ENCODE measurements around the gene FMNL2.

The FMNL2 gene

DNA sequence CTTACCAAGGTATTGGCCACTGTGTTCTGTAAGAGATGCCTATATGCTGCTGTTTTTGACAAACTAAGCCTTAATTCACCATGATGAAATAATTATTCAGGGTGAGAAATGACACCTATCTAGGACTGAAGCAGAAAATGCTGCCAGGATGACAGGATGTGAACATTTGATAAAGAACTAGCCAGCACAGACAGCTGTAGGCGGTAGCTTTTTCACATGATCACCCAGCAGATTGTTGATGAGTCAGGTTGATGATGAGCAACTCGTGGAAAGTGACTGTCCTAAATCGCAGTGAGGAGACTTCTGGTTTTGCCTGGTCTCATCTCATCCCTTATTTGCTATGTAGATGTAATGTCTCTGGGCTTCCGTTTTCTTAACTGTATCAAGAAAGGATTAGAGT, 238.2 kb downstream of the FMNL2 start:
- DNase-seq, result peak; percentile 94
- peak overlapping the region; percentile 66 for H3K9ac ChIP-seq (ENCODE audit: low read length)
- H2BK12ac ChIP-seq (ENCODE audit: low read length in 2 of 2), result no peak overlapping the region
- no peak overlapping the region for H2AK5ac ChIP-seq (ENCODE audit: low read length, severe bottlenecking)
- H4K91ac ChIP-seq (ENCODE audit: low read length), result no peak overlapping the region
- H3K4ac ChIP-seq (ENCODE audit: low read depth in 1 of 2, low read length in 2 of 2), result no peak overlapping the region
- no peaks in the 10 kb centered on the region for H3K9me3 ChIP-seq (ENCODE audit: control insufficient read depth, low read length)
- no peaks in the 10 kb centered on the region for H3K27me3 ChIP-seq (ENCODE audit: control insufficient read depth in 1 of 2, insufficient read depth in 1 of 2, low read length in 2 of 2)
- no peak overlapping the region for H2BK120ac ChIP-seq (ENCODE audit: low read depth, low read length)
- peak overlapping the region in 1 of 2 experiments; percentile 31 for H3K18ac ChIP-seq (ENCODE audit: low read depth in 1 of 2, low read length in 2 of 2)
- no peak overlapping the region for H3K14ac ChIP-seq (ENCODE audit: low read length in 2 of 2)
- H2BK5ac ChIP-seq (ENCODE audit: low read depth, low read length, poor library complexity, severe bottlenecking), result no peak overlapping the region
- H3K79me1 ChIP-seq (replicated peaks; ENCODE audit: low read length, poor library complexity, severe bottlenecking), result peaks cover 37% of the 10 kb centered on the region
- H2BK15ac ChIP-seq (ENCODE audit: low read depth, poor library complexity, severe bottlenecking), result no peak overlapping the region
- H3K23ac ChIP-seq (ENCODE audit: low read length in 2 of 2), result no peak overlapping the region
- H3K4me1 ChIP-seq (ENCODE audit: control insufficient read depth, insufficient read depth, low read depth, low read length), result peaks cover 3% of the 10 kb centered on the region
- no peak overlapping the region for H4K8ac ChIP-seq (ENCODE audit: low read length)
- no peak overlapping the region for H3K27ac ChIP-seq (ENCODE audit: low read length, poor library complexity, severe bottlenecking)
- peaks cover 0 to 33% of the 10 kb centered on the region in 2 experiments for H3K36me3 ChIP-seq (ENCODE audit: control insufficient read depth in 1 of 2, insufficient read depth in 2 of 2, low read depth in 1 of 2, low read length in 2 of 2)
- H2AFZ ChIP-seq (ENCODE audit: low read depth, low read length), result no peak overlapping the region
- H3K4me3 ChIP-seq (ENCODE audit: insufficient read depth in 1 of 2, low read depth in 1 of 2, low read length in 2 of 2), result no peak overlapping the region
- 7% methylated on average over 3 of the region's 4 CpGs for WGBS
- H3K4me2 ChIP-seq (ENCODE audit: low read length, poor library complexity, severe bottlenecking), result no peak overlapping the region

DNA sequence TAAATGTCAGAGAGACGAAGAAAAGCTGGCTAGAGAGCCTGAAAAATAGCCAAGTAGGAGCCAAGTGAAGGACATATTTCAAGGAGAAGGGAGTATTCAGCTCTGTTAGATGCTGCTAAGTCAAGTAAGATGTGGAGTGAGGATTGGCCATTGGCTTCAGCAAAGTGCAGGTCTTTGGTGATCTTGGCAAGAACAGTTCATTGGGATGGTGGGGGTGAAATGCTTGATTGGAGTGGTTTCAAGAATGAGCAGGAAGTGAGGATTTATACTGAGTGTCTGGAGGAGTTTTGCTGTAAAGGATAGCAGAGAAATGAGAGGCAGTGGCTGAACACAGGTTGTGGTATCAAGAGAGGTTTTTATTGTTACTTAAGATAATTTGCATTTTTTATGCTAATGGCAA, 242.6 kb downstream of the FMNL2 start:
- 99% methylated on average over 1 of the region's 1 CpG for WGBS
- no peak overlapping the region for H2BK5ac ChIP-seq (ENCODE audit: low read depth, low read length, poor library complexity, severe bottlenecking)
- H3K79me1 ChIP-seq (replicated peaks; ENCODE audit: low read length, poor library complexity, severe bottlenecking), result peaks cover 23% of the 10 kb centered on the region
- H3K27ac ChIP-seq (ENCODE audit: low read length, poor library complexity, severe bottlenecking), result no peak overlapping the region
- no peak overlapping the region for H4K8ac ChIP-seq (ENCODE audit: low read length)
- no peak overlapping the region for H2BK12ac ChIP-seq (ENCODE audit: low read length in 2 of 2)
- no peaks in the 10 kb centered on the region for H3K27me3 ChIP-seq (ENCODE audit: control insufficient read depth in 1 of 2, insufficient read depth in 1 of 2, low read length in 2 of 2)
- no peak overlapping the region for H2BK120ac ChIP-seq (ENCODE audit: low read depth, low read length)
- H3K18ac ChIP-seq (ENCODE audit: low read depth in 1 of 2, low read length in 2 of 2), result no peak overlapping the region
- DNase-seq, result no peak
- no peaks in the 10 kb centered on the region for H3K4me1 ChIP-seq (ENCODE audit: control insufficient read depth, insufficient read depth, low read depth, low read length)
- no peak overlapping the region for H3K4me3 ChIP-seq (ENCODE audit: insufficient read depth in 1 of 2, low read depth in 1 of 2, low read length in 2 of 2)
- no peaks in the 10 kb centered on the region for H3K9me3 ChIP-seq (ENCODE audit: control insufficient read depth, low read length)
- H3K36me3 ChIP-seq (ENCODE audit: control insufficient read depth in 1 of 2, insufficient read depth in 2 of 2, low read depth in 1 of 2, low read length in 2 of 2), result peaks cover 3 to 47% of the 10 kb centered on the region in 2 experiments
- H2BK15ac ChIP-seq (ENCODE audit: low read depth, poor library complexity, severe bottlenecking), result no peak overlapping the region
- H3K9ac ChIP-seq (ENCODE audit: low read length), result no peak overlapping the region
- no peak overlapping the region for H3K4ac ChIP-seq (ENCODE audit: low read depth in 1 of 2, low read length in 2 of 2)
- H3K14ac ChIP-seq (ENCODE audit: low read length in 2 of 2), result no peak overlapping the region
- no peak overlapping the region for H4K91ac ChIP-seq (ENCODE audit: low read length)
- no peak overlapping the region for H3K4me2 ChIP-seq (ENCODE audit: low read length, poor library complexity, severe bottlenecking)
- no peak overlapping the region for H2AFZ ChIP-seq (ENCODE audit: low read depth, low read length)
- H2AK5ac ChIP-seq (ENCODE audit: low read length, severe bottlenecking), result no peak overlapping the region
- peak overlapping the region in 1 of 2 experiments; percentile 59 for H3K23ac ChIP-seq (ENCODE audit: low read length in 2 of 2)

DNA sequence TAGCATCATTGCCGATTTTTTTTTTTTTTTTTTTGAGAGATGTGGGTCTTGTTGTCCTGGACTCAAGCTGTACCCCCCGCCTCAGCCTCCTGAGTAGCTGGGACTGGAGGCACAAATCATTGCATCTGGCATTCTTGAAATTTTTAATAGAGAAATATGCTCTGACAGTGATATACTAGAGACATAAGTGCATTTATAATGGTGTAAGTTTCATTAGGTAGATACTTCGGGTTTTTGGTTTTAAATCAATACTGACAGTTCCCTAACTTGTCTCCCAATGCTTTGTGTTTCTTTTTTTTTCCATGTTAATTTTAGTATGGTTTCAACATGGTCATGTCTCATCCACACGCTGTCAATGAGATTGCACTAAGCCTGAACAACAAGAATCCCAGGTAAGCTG, 243.6 kb downstream of the FMNL2 start:
- Histone ChIP-seq H2AFZ (ENCODE audit: low read depth, low read length) (no peak overlapping the region), H2BK120ac (ENCODE audit: low read depth, low read length) (no peak overlapping the region), H2BK5ac (ENCODE audit: low read depth, low read length, poor library complexity, severe bottlenecking) (no peak overlapping the region), H4K91ac (ENCODE audit: low read length) (no peak overlapping the region), H3K4ac (ENCODE audit: low read depth in 1 of 2, low read length in 2 of 2) (no peak overlapping the region), H3K14ac (ENCODE audit: low read length in 2 of 2) (no peak overlapping the region), H3K79me1 (replicated peaks; ENCODE audit: low read length, poor library complexity, severe bottlenecking) (peaks cover 22% of the 10 kb centered on the region), H3K18ac (ENCODE audit: low read depth in 1 of 2, low read length in 2 of 2) (no peak overlapping the region), H2BK12ac (ENCODE audit: low read length in 2 of 2) (no peak overlapping the region), H3K9ac (ENCODE audit: low read length) (no peak overlapping the region), H3K36me3 (ENCODE audit: control insufficient read depth in 1 of 2, insufficient read depth in 2 of 2, low read depth in 1 of 2, low read length in 2 of 2) (peaks cover 3 to 55% of the 10 kb centered on the region in 2 experiments), H3K27me3 (ENCODE audit: control insufficient read depth in 1 of 2, insufficient read depth in 1 of 2, low read length in 2 of 2) (no peaks in the 10 kb centered on the region), H2AK5ac (ENCODE audit: low read length, severe bottlenecking) (no peak overlapping the region), H3K27ac (ENCODE audit: low read length, poor library complexity, severe bottlenecking) (no peak overlapping the region), H3K9me3 (ENCODE audit: control insufficient read depth, low read length) (no peaks in the 10 kb centered on the region), H3K23ac (ENCODE audit: low read length in 2 of 2) (no peak overlapping the region), H3K4me3 (ENCODE audit: insufficient read depth in 1 of 2, low read depth in 1 of 2, low read length in 2 of 2) (no peak overlapping the region), H2BK15ac (ENCODE audit: low read depth, poor library complexity, severe bottlenecking) (no peak overlapping the region), H3K4me1 (ENCODE audit: control insufficient read depth, insufficient read depth, low read depth, low read length) (no peaks in the 10 kb centered on the region), H3K4me2 (ENCODE audit: low read length, poor library complexity, severe bottlenecking) (no peak overlapping the region), H4K8ac (ENCODE audit: low read length) (no peak overlapping the region)
- no peak for DNase-seq
- WGBS, result 92% methylated on average over 3 of the region's 4 CpGs

DNA sequence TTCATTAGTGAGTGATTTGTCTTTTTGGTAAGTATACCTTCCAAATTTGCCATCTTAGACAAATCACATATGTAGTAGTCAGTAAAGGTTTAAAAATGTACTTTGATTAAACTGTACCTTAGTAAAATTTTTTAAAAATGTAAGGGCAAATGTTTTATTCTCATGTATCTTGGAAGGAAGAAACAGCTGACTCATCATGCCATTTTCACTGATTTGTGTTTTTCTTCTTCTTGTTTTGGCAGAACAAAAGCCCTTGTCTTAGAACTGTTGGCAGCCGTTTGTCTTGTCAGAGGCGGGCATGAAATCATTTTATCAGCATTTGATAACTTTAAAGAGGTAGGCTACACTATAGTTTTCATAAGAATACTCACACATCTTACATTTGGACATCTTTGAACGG, 245.7 kb downstream of the FMNL2 start:
- H4K91ac ChIP-seq (ENCODE audit: low read length), result no peak overlapping the region
- no peak overlapping the region for H4K8ac ChIP-seq (ENCODE audit: low read length)

More for the DNA sequence above, 245.7 kb downstream of the FMNL2 start:
- no peak overlapping the region for H2BK15ac ChIP-seq (ENCODE audit: low read depth, poor library complexity, severe bottlenecking)
- H3K14ac ChIP-seq (ENCODE audit: low read length in 2 of 2), result no peak overlapping the region
- H2AK5ac ChIP-seq (ENCODE audit: low read length, severe bottlenecking), result no peak overlapping the region
- no peak overlapping the region for H3K4ac ChIP-seq (ENCODE audit: low read depth in 1 of 2, low read length in 2 of 2)
- H2AFZ ChIP-seq (ENCODE audit: low read depth, low read length), result no peak overlapping the region
- no peak for DNase-seq
- no peak overlapping the region for H3K27ac ChIP-seq (ENCODE audit: low read length, poor library complexity, severe bottlenecking)
- no peak overlapping the region for H3K9ac ChIP-seq (ENCODE audit: low read length)
- no peak overlapping the region for H2BK120ac ChIP-seq (ENCODE audit: low read depth, low read length)
- H3K18ac ChIP-seq (ENCODE audit: low read depth in 1 of 2, low read length in 2 of 2), result no peak overlapping the region
- WGBS, result no CpG with 5 or more reads among the region's 3 CpGs
- H3K4me3 ChIP-seq (ENCODE audit: insufficient read depth in 1 of 2, low read depth in 1 of 2, low read length in 2 of 2), result no peak overlapping the region
- no peak overlapping the region for H3K23ac ChIP-seq (ENCODE audit: low read length in 2 of 2)
- H3K9me3 ChIP-seq (ENCODE audit: control insufficient read depth, low read length), result no peaks in the 10 kb centered on the region
- peaks cover 2% of the 10 kb centered on the region for H3K4me1 ChIP-seq (ENCODE audit: control insufficient read depth, insufficient read depth, low read depth, low read length)
- H3K79me1 ChIP-seq (replicated peaks; ENCODE audit: low read length, poor library complexity, severe bottlenecking), result peaks cover 20% of the 10 kb centered on the region
- H2BK12ac ChIP-seq (ENCODE audit: low read length in 2 of 2), result no peak overlapping the region
- no peak overlapping the region for H3K4me2 ChIP-seq (ENCODE audit: low read length, poor library complexity, severe bottlenecking)
- peaks cover 3 to 59% of the 10 kb centered on the region in 2 experiments for H3K36me3 ChIP-seq (ENCODE audit: control insufficient read depth in 1 of 2, insufficient read depth in 2 of 2, low read depth in 1 of 2, low read length in 2 of 2)
- H3K27me3 ChIP-seq (ENCODE audit: control insufficient read depth in 1 of 2, insufficient read depth in 1 of 2, low read length in 2 of 2), result no peaks in the 10 kb centered on the region
- H2BK5ac ChIP-seq (ENCODE audit: low read depth, low read length, poor library complexity, severe bottlenecking), result no peak overlapping the region

All from mesenchymal stem cell (in vitro differentiated cells and primary cell).